Skin epidermis (tissue), 12 donors: ENCODE measurements around the gene SLC9A7.
"Not testable (repeated sequence)": the region's sequence is repeated elsewhere in the genome, so short reads cannot be mapped to it uniquely, and the experiment has no call there.

Experiments used
- H3K27ac ChIP-seq, 21 experiments: fragments of 200-600 bp; sonication (generic) in 11 of 21; one replicate each; pipeline ENCODE4 v1.5.0; 2020; ENCODE audit warnings: mild to moderate bottlenecking in 3 of 21, inconsistent platforms in 2 of 21, moderate library complexity in 2 of 21
- H3K4me3 ChIP-seq, 7 experiments: fragments of 200-600 bp; sonication (generic) in 2 of 7; one replicate each; pipeline ENCODE4 v1.5.0; 2020; ENCODE audit warnings: inconsistent platforms in 2 of 7, mild to moderate bottlenecking in 2 of 7, moderate library complexity in 1 of 7

SLC9A7 gene

GRCh38 chrX:46758956-46759644, at the start of gene SLC9A7:
SLC9A7 (minus strand) TSS chrX:46759118; CDS start chrX:46759029, 89 bp downstream.
- Histone ChIP-seq H3K4me3 (peak within 1 kb of the TSS; percentile 39 to 59 (median 50)), H3K27ac (peak within 1 kb of the TSS in 11 of 21 experiments; percentile 36 to 73 (median 51))

DNA sequence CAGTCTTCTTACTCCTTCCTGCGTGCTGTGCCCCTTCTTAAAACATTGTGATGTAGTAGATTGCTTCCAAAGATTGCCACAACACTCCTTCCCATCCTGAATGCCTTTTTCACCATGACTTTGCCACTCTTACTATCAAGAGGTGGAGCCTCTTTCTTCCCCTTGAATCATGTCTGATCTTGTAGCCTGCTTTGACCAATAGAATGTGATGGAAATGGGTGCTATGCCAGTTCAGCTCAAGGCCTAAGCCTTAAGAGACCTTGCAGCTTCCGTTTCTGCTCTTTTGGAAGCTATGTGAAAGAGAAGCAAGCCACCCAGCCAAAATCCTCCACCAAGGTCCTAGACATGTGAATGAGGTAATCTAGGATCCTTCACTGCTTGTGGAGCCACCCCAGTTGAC, 46.4 kb upstream of the SLC9A7 start:
- Histone ChIP-seq H3K27ac (no peak overlapping the region), H3K4me3 (no peak overlapping the region)

DNA sequence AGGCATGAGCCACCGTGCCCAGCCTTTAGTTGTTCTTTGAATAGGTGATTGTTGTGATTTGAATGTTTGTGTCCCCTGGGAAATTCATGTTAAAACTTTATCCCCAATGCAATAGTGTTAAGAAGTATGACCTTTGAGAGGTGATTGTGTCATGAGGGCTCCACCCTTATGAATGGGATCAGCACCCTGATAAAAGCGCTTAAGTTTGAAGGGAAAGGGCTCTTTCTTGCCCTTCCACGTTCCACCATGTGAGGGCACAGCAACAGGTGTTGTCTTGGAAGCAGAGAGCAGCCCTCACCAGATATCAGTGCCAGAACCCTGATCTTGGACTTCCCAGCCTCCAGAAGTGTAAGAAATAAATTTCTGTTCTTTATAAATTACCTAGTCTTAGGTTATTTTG, 44.2 kb upstream of the SLC9A7 start:
- no peak overlapping the region for H3K27ac ChIP-seq
- H3K4me3 ChIP-seq, result no peak overlapping the region

- no peak overlapping the region for H3K4me3 ChIP-seq
- H3K27ac ChIP-seq, result no peak overlapping the region
Observed at GRCh38 chrX:46796574-46797191, 37.8 kb upstream of the SLC9A7 start.

DNA sequence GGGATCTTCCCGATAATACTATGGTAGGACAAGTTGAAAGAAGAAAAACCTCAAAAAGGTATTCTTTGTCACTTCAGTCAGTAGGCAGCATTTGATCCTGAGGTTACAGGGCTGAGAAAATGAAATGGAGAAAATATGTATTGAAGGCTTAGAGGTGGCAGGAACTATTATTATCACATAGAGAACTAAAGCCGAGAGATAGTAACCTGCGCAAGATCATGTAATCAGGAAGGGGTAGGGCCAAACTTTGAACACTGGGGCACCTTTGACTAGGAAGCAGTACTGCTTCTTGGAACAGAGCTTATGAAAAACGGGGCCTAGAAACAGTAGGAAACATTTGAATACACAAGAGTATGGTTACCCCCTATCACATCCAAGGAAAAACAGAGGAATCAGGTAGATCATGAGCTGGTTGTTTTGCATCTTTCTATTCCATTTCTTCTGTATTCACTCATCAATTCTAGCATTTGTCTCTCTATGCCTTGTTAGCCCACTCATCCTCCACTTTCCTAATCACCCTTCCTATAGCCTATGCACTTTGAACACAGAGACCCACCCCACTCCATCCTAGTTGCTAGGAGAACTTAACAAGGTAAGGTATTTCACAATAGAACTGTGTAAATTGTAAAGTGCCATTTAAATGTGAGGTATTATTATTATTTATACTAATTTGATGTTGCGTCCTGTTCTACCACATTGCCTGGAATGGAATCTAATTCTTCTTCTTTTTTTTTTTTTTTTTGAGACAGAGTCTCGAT, 34.6 kb upstream of the SLC9A7 start:
- no peak overlapping the region for H3K4me3 ChIP-seq
- peak overlapping the region in 10 of 21 experiments; percentile 32 to 79 (median 62) for H3K27ac ChIP-seq

GRCh38 chrX:46792810-46793188, 33.9 kb upstream of the SLC9A7 start:
- H3K4me3 ChIP-seq, result no peak overlapping the region
- peak overlapping the region in 14 of 21 experiments; percentile 5 to 79 (median 62) for H3K27ac ChIP-seq

DNA sequence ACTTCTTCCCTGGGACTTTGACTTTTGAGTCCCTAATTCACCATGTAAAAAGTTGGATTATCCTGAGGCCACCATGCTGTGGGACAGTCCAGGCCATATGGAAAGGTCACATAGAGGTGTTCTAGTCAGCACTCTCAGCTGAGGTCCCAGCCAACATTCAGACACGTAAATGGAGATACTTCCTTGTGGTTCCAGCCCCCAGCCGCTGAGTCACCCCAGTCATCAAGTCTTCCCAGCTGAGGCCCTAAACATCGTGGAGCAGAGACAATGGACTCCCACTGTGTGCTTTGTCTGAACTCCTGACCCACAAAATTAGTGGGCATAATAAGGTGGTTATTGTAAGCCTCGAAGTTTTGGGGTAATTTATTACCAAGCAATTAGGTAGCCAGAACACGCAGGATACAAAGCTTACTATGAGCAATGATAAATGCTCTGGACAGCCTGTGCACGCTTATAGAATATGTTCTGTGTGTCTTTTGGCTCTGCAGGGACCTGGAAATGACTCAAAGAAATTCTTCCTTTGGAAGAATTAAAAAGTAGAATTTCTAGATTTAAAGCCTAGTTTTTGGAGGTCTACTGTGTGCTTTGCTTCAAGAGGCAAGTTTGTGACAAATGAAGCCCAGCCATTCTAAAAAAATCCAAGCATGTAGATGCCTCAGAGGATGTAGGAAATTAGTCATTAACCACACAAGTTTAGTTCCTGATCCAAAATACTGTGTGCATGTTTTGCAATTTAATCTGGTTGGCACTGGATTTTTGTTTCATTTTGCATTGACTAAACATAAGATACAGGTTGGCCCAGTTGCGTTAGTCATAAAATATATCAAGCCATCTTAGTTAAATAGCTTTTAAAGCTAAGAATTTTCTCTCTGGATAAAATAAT, 33.2 kb upstream of the SLC9A7 start:
- Histone ChIP-seq H3K4me3 (no peak overlapping the region), H3K27ac (peak overlapping the region in 16 of 21 experiments; percentile 20 to 79 (median 62))

- Histone ChIP-seq H3K27ac (no peak overlapping the region), H3K4me3 (no peak overlapping the region)
Observed at GRCh38 chrX:46788902-46789301, 30.0 kb upstream of the SLC9A7 start.

DNA sequence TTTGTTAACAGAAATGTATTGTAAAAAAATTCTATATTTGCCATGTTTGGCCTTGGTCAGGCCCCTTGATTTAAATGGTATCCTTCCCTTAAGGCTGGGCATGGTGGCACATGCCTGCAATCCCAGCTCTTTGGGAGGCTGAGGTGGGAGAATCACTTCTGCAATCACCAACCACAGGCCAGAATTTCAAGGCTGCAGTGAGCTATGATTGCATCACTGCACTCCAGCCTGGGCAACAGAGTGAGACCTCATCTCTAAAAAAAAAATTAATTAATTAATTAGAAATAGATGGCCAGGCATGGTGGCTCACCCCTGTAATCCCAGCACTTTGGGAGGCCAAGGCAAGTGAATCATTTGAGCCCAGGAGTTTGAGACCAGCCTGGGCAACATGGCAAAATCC, 25.5 kb upstream of the SLC9A7 start:
- not testable (repeated sequence) for H3K4me3 ChIP-seq, H3K27ac ChIP-seq

DNA sequence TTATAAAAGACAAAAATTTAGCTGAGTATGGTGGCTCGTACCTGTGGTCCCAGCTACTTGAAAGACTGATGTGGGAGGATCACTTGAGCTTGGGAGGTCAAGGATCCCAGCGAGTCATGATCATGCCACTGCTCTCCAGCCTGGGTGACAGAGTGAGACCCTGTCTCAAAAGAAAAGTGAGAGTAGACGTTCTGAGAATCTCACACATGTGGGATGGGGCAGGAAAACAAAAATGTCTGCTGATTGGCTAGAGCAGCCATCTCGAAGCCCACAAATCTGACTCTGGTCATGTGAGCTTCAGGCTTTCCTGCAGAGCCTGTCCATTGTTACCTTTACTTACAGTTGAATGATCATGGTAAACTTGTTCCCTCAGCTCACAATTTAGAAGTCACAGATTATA, 23.1 kb upstream of the SLC9A7 start:
- Histone ChIP-seq H3K27ac (no peak overlapping the region), H3K4me3 (no peak overlapping the region)

DNA sequence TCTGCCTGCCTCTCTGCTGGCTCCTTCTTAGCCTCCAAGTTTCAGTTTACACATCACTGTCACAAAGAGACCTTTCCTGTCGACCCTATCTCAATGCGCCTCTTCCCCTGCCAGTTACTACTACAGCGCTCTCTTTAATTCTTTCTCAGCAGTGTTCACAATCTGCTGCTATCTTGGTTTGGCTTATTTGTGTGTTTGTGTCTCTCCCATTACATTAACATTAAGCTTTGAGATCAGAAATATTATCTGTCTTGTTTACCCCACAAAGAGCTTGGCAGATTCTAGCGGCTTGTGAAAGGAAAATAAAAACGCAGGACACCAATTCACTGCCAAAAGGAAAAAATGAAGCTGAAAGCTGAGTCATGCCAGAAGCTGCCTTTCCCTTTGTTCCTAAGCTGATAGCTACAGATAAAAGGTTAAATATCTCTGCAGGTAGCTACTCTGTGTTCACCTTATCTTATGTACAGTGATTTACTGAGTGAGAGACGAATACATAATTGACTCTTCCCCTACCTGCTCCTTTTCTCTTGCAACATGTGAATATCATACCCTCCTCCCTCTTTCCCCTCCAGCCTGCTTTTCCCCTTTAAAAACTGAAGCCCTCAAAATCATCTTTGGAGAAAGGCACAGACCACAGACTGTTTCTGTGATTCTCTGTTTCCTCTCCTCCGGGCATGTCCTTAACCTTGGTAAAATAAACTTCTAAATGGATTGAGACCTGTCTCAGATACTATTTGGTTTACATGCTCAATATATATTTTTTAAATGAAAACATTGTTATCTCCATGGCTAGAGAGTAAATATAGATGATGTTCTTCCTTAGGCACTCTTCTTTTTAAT, 19.3 kb upstream of the SLC9A7 start:
- Histone ChIP-seq H3K4me3 (no peak overlapping the region), H3K27ac (peak overlapping the region in 2 of 21 experiments; percentile 14 to 25)

DNA sequence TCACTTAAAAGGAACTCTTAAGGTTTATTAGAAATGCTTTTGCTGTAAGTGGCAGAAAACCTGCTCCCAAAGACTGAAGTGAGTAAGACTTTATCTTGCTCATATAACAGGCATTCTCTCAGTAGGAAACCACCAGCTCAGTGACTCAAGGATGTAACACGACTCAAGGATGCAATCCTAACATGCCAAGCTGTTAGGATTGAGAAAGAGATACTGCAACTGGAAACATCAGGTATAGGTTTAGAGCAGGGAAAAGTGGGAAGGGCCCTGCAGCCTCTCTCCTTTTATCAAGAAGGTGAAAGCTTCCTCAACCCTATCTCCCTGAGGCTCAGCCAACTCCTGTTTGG, 11.9 kb upstream of the SLC9A7 start:
- no peak overlapping the region for H3K4me3 ChIP-seq

GRCh38 chrX:46770000-46770816, 11.3 kb upstream of the SLC9A7 start:
- no peak overlapping the region for H3K4me3 ChIP-seq
- peak overlapping the region in 3 of 21 experiments; percentile 14 to 33 (median 15) for H3K27ac ChIP-seq

More for the DNA sequence above, 11.9 kb upstream of the SLC9A7 start:
- peak overlapping the region in 2 of 21 experiments; percentile 15 to 33 for H3K27ac ChIP-seq

GRCh38 chrX:46762963-46763362, 4.0 kb upstream of the SLC9A7 start:
- no peak overlapping the region for H3K4me3 ChIP-seq
- H3K27ac ChIP-seq, result no peak overlapping the region

DNA sequence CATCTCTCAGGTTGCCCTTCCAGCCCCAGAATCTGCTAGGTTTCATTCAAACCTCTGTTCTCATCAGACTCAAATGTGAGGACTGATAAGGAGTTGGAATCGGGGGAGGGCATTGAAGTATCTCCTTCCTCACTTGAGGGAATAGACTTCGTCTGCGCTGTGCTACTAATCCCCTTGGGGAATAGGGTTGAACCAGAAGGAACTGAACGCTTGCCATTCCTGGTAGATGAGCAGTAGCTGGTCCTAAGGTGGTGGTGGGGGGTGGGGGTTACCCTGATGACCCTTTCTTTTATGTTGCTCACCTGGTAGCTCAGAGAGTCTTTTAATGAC, 692 bp upstream of the SLC9A7 start:
- peak overlapping the region in 2 of 7 experiments; percentile 58 to 59 for H3K4me3 ChIP-seq
- peak overlapping the region in 4 of 21 experiments; percentile 46 to 73 (median 60) for H3K27ac ChIP-seq

DNA sequence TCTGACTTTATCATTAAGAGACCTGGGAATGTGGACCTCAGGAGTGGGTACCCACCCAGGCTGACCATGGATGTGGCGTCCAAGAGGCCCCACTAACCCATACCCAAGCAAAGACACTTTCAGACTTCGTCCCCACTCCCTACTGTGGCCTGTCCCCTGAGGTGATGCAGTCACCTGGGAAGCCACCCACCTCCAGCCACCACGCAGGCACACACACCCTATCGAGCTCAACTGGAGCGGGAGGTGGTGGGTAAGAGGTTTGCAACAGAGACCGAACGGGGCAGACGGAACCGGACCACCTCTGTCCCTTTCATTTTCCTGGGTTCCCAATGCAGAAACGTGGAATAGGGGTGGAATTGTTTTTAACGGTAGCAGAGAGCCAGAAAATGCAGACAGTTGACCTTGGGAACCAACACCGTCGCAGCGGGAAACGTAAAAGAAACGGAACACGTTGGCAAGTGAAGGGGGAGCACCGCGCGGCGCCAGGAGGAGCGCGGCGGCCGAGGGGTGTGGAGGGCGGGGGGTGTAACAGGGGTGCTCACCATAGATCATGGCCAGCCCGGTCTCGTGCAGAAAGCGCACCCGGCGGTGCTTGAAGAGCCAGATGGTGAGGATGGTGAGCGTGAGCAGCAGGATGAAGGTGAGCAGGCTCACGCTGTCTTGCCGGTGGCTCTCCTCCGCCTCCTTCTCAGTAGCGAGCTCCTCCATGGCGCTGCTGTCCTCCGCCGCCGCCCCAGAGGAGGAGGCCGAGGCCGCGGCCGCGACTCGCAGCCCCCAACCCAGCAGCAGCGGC, 559 bp downstream of the SLC9A7 start:
- peak overlapping the region; percentile 39 to 59 (median 50) for H3K4me3 ChIP-seq
- H3K27ac ChIP-seq, result peak overlapping the region in 10 of 21 experiments; percentile 36 to 73 (median 47)

DNA sequence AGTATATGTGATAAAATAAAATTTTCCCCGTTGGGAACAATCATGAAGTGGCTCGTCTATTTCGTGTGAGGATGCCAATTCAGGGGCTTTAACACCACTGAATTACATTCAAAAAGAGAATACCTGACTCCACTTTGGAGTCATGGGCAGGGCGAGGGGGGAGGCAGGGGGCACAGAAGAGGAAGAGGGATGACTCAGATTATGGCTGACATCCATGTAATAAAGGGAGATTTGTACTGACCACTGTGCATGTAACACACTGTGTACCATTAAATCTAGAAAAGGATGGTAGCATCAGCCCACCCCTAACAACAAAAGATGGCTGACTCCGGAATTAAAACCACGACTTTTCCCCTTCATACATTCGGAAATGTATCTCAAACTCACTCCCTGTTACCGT, 1.3 kb downstream of the SLC9A7 start:
- no peak overlapping the region for H3K27ac ChIP-seq
- H3K4me3 ChIP-seq, result peak overlapping the region in 5 of 7 experiments; percentile 39 to 58 (median 50)
